Lung (tissue), 12 donors: Measurements from ENCODE around the gene MTFR1L. TPM values are rescaled to one million over a fixed set of nuclear protein-coding genes. Genes with fewer than 3 reads are reported as not detected.

ENCODE experiments used
- ATAC-seq: fragments of 200-7000 bp; cut with Tn5 transposase; one replicate; pipeline ENCODE4 v1.9.1; 2020; ENCODE audit warnings: moderate number of reproducible peaks; ENCODE audit not compliant: insufficient read depth, low FRiP score
- DNase-seq, 3 donors: peaks; one replicate each; pipeline ENCODE4 v3.0.0-alpha.2; 2013 to 2017
- H3K27ac ChIP-seq, 2 donors: one replicate each; pipeline ENCODE4 v1.5.1; 2013; ENCODE audit warnings: mild to moderate bottlenecking in 2 of 2, moderate library complexity in 2 of 2, control low read depth in 1 of 2, inconsistent platforms in 1 of 2, low read depth in 1 of 2, low read length in 1 of 2
- H3K27me3 ChIP-seq, 3 donors: one replicate each; pipeline ENCODE4 v1.5.1; 2013; ENCODE audit warnings: low read length in 2 of 3; ENCODE audit not compliant: control insufficient read depth in 3 of 3, insufficient read depth in 3 of 3
- H3K36me3 ChIP-seq, 4 donors: one replicate each; pipeline ENCODE4 v1.5.1; 2013; ENCODE audit warnings: low read length in 4 of 4, mild to moderate bottlenecking in 1 of 4, moderate library complexity in 1 of 4; ENCODE audit not compliant: control insufficient read depth in 4 of 4, insufficient read depth in 4 of 4
- H3K4me1 ChIP-seq, 5 donors: one replicate each; pipeline ENCODE4 v1.5.1; 2013; ENCODE audit warnings: low read length in 5 of 5, mild to moderate bottlenecking in 2 of 5, moderate library complexity in 1 of 5; ENCODE audit not compliant: control insufficient read depth in 5 of 5, insufficient read depth in 5 of 5
- H3K4me3 ChIP-seq: one replicate; pipeline ENCODE4 v1.5.1; 2013; ENCODE audit warnings: mild to moderate bottlenecking, control low read depth, moderate library complexity
- H3K9ac ChIP-seq, 2 donors: one replicate each; pipeline ENCODE4 v1.5.1; 2013; ENCODE audit warnings: low read length in 2 of 2, control low read depth in 1 of 2; ENCODE audit not compliant: insufficient read depth in 1 of 2
- H3K9me3 ChIP-seq, 4 donors: one replicate each; pipeline ENCODE4 v1.5.1; 2013; ENCODE audit warnings: low read length in 3 of 4, mild to moderate bottlenecking in 1 of 4, moderate library complexity in 1 of 4; ENCODE audit not compliant: control insufficient read depth in 4 of 4, insufficient read depth in 3 of 4
- CTCF ChIP-seq: IDR thresholded peaks from 2 replicates; pipeline ENCODE4 v1.5.1; 2012; ENCODE audit warnings: mild to moderate bottlenecking; ENCODE audit errors: control extremely low read depth, extremely low read depth
- WGBS, 2 donors: extraction: QIAGEN DNeasy Blood & Tissue Kit; methylation state at CpG; one replicate each; pipeline ENCODE4 v1.1.7; 2013; 5-methylcytosine and 5-hydroxymethylcytosine counted together
- polyA plus RNA-seq, 2 donors: library from polyadenylated mRNA; stranded (reverse); fragments of 200-250 nt; gene quantifications; one replicate each; pipeline ENCODE4 v1.2.1, GENCODE V29; 2013
- total RNA-seq, 2 donors: library from RNA; depleted of rRNA in 1 of 2; stranded (reverse); fragments of >200 nt in 1 of 2; gene quantifications; one replicate each; pipeline ENCODE4 v1.2.1, GENCODE V29; 2014 to 2021
- donor health status: control.
- donor health status: control.
- donor health status: Bipolar disorder and iron deficiency.
- donor health status: healthy.
- donor health status: DM: yes; HTN: yes; CAD: no.

MTFR1L gene
- total and polyA plus RNA-seq, 4 donors: 35.4 to 43.6 (median 38.4) TPM

- 93 to 98% methylated on average over 4 of the region's 4 CpGs for WGBS, 2 donors
- Histone ChIP-seq H3K27ac (no peak overlapping the region), H3K4me1 (peaks cover 0 to 3% (median 0%) of the 10 kb centered on the region in 5 donors)
Measured at GRCh38 chr1:25779894-25780293, 39.9 kb upstream of the MTFR1L start.

DNA sequence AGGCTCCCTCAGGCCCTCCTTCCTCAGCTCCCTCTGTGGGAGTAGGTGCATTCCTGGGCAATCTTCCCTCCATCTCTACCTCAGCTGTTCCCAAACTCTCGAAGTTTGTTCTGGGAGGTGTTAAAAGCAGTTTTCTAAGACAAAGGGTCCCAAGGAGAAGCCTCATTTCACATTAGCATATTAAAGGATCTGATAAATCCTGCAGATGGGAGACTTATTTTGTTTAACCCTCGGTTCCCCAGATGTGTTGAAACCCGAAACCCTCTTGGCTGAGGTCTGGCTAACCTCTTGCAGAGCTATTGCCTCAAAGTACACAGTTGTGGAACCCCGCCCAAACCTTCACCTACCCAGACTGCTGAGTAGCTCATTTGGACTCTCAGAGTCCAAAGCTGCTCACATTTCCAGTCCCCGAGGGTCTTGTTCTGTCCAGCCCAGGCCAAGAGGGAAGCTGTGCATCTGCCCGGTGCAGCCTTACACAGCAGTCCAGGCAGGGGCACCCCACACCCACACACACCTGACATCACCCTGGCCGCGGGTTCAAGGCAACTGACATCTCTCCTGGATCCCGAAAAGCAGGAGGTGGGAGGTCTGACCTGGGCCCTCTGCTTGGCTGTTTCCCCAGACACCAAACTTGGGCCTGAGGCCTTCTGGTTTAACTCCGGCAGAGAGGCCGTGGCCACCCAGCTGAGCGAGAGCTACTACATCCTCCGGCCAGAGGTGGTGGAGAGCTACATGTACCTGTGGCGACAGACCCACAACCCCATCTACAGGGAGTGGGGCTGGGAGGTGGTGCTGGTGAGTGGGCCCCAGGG, 39.2 kb upstream of the MTFR1L start:
- no peak overlapping the region for H3K27ac ChIP-seq
- H3K27me3 ChIP-seq: no peaks in the 10 kb centered on the region
- H3K4me3 ChIP-seq: no peak overlapping the region
- H3K4me1 ChIP-seq: peaks cover 0 to 3% (median 0%) of the 10 kb centered on the region in 5 donors
- DNase-seq (peak in 1 of 3 donors; percentile 50), ATAC-seq (no peak)
- 84 to 90% methylated on average over 14 of the region's 14 CpGs for WGBS, 2 donors
- TF ChIP-seq CTCF: no peak
- H3K36me3 ChIP-seq: peaks cover 0 to 3% (median 1%) of the 10 kb centered on the region in 4 donors
- no peaks in the 10 kb centered on the region for H3K9me3 ChIP-seq
- no peak overlapping the region for H3K9ac ChIP-seq

More at GRCh38 chr1:25779894-25780293, 39.9 kb upstream of the MTFR1L start:
- ATAC-seq (no peak), DNase-seq (no peak)
- no peak for TF ChIP-seq CTCF
- Histone ChIP-seq H3K9ac (no peak overlapping the region), H3K27me3 (no peaks in the 10 kb centered on the region), H3K36me3 (peaks cover 0 to 5% (median 1%) of the 10 kb centered on the region in 4 donors), H3K4me3 (no peak overlapping the region), H3K9me3 (no peaks in the 10 kb centered on the region)

DNA sequence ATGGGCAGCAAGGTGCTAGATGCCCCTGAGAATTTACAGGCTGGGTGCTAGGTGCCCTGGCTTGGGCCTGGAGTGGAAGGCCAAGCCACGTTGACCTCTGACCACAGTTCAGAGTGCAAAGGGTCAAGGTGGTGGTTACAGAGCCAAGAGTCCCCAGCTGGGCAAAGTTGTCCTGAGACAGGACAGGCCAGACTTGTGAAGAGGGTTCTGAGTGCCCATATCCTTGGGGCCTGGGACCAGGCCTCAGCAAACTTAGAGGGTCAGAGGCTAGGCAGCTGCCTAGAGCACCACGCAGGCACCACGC, 38.7 kb upstream of the MTFR1L start:
- no peak for TF ChIP-seq CTCF
- WGBS, 2 donors: 91 to 92% methylated on average over 3 of the region's 3 CpGs
- Histone ChIP-seq H3K4me3 (no peak overlapping the region), H3K27me3 (no peaks in the 10 kb centered on the region), H3K4me1 (peaks cover 0 to 3% (median 0%) of the 10 kb centered on the region in 5 donors), H3K36me3 (peaks cover 0 to 3% (median 1%) of the 10 kb centered on the region in 4 donors), H3K27ac (no peak overlapping the region), H3K9ac (no peak overlapping the region), H3K9me3 (no peaks in the 10 kb centered on the region)
- no peak for DNase-seq
- no peak for ATAC-seq
